IPS-NIHi7 (cell line): ENCODE measurements around the gene KRTAP12-3.
"Not testable (repeated sequence)": the region's sequence is repeated elsewhere in the genome, so short reads cannot be mapped to it uniquely, and the experiment has no call there.

Experiments used
- DNase-seq: peaks from one replicate; pipeline ENCODE4 v3.0.0; 2012; ENCODE audit warnings: mixed read lengths; ENCODE audit errors: extremely low spot score

Gene KRTAP12-3

GRCh38 chr21:44627181-44627822, 30.4 kb upstream of the KRTAP12-3 start:
- not testable (repeated sequence) for DNase-seq

GRCh38 chr21:44627831-44628233, 29.9 kb upstream of the KRTAP12-3 start:
- not testable (repeated sequence) for DNase-seq

DNA sequence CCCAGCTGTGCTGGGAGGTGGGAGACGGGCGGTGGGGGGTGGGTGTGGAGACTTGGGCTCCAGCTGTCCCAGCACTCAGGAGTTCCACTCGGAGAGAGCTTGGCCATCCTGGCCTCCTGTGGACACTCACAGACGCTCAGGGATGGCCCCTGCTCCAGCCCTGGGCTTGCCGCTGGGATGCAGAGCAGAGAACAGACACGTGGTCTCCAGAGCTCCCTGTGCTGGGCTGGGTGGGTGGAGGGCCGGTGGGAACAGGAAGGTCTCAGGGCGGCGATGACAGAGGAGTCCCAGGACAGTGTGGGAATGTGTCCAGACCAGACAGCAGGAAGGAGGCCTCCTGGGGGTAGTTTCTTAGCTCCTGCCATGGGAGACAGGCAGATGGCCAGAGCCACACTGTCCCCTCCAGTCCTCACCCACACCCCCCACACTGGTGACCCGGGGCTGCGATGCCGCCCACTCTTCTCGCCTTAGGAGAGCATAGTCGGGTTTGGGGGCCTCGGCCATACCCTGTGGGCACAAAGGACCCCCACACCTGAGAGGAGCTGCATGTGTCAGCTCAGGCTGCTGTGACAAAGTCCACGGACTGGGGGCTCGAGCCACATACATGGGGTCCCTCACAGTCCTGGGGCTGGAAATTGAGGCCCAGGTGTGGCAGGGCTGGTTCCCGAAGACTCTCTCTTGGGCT, 28.9 kb upstream of the KRTAP12-3 start:
- no peak for DNase-seq

DNA sequence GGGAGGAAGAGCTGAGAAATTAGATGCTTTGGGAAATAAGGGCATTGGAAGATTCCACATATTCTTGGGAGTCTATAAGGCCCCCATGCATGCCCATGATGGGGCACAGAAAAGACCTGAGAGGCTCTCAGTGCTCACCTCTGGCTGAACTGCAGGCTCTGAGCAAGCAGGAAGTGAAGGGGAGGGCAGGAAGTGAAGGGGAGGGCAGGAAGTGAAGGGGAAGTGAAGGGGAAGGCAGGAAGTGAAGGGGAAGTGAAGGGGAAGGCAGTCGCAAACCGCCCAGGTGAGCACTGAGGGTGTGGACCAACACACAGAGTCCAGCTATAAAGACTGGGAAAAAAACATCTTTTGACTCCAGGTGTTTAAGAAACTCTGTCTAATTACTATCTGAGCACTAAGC, 27.3 kb upstream of the KRTAP12-3 start:
- DNase-seq, result no peak

- no peak for DNase-seq
Observed at GRCh38 chr21:44632067-44632466, 25.7 kb upstream of the KRTAP12-3 start.

DNA sequence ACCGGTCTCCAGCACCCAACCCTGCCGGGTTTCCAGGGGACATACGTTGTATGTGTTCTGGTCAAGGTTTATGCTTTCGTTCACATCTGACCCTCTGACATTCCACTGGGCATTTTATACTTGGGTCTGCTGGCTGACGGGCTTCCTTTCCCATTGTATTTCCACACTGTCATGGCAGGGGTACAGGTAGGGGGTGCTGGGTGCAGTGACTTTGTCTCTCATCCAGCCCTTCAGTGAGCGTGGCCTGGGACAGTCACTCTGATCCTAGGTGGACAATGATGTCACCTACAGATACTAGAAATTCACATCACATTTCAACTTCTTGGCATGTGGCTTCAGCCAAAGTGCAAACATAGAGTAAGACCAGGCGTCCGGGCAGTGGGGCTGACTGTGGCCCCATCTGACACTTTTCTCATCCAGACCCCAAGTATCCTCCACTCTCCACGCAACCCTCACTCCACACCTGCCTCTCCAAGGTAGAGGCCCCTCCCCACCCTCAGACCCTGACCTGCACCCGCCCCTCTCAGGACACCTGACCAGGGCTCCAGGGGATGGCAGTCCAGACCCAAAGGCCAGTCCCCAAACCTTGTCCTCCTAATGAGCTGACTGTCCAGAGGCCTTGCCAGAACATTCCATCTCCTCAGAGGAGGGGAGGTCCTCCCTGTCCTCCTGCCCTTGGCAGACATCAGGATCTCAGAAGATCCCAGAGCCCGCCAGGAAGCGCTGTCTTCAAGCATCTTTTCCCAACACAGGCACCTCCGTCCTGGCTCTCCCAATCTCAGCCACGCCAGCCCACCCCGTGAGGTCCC, 21.3 kb upstream of the KRTAP12-3 start:
- DNase-seq, result no peak

DNA sequence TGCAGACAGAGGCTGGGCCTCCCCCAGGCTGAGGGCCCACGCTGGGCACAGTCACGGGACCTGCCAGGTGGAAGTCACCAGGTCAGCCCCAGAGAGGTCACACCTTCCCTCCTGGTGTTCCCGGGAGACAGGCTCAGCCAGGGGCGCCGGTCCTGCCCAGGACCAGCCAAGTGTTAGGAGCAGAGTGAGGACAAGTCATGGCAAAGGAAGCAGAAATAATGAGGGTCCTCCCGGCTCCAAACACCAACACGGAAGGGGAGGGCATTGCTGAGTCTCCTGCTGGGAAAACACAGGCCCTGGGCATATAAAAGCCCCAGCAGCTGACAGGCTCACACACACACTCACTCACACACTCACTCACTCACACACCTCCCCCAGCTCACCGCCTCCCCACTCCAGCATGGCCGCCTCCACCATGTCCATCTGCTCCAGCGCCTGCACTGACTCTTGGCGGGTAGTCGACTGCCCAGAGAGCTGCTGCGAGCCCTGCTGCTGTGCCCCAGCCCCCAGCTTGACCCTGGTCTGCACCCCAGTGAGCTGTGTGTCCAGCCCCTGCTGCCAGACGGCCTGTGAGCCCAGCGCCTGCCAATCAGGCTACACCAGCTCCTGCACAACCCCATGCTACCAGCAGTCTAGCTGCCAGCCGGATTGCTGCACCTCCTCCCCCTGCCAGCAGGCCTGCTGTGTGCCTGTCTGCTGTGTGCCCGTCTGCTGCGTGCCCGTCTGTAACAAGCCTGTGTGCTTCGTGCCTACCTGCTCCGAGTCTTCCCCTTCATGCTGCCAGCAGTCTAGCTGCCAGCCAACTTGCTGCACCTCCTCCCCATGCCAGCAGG, 20.5 kb upstream of the KRTAP12-3 start, which contains the start of gene KRTAP10-10:
Gene KRTAP10-10 (plus strand): TSS at position 339 of the 833 bp plus-strand sequence. CDS start 62 bp downstream, at position 401.
- DNase-seq, result no peak

GRCh38 chr21:44637851-44638348, 19.8 kb upstream of the KRTAP12-3 start:
- not testable (repeated sequence) for DNase-seq

- not testable (repeated sequence) for DNase-seq
Observed at GRCh38 chr21:44638506-44639330, 19.0 kb upstream of the KRTAP12-3 start.

- no peak for DNase-seq
Observed at GRCh38 chr21:44639331-44639655, 18.4 kb upstream of the KRTAP12-3 start.

GRCh38 chr21:44640761-44641160, 17.0 kb upstream of the KRTAP12-3 start:
- DNase-seq, result no peak

DNA sequence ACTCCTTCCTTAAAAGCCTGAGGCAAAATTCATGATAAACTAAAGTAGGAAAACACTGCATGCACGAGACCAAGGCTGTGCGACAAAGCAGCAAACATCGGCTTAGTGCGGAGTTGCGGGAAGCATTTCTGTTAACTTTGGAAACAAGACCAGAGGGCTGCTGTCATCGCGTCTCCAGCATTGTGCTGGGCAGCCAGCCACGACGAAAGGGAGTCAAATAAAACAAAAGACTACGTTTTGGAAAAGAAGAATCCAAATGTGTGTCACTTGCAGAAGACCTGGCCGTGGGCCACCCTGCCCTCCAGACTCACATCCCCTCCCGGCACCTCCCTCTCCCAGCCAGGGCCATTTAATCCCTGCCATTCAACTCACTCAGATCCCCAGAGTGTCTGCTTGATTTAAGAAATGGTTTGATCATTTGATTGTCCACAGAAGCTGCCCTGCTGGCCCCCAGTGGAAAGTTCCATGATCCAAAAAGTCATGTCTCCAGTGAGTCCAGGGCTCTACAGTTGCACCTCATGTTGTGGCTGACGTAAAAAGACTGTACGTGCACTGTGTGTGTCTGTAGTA, 13.9 kb upstream of the KRTAP12-3 start:
- DNase-seq, result no peak

DNA sequence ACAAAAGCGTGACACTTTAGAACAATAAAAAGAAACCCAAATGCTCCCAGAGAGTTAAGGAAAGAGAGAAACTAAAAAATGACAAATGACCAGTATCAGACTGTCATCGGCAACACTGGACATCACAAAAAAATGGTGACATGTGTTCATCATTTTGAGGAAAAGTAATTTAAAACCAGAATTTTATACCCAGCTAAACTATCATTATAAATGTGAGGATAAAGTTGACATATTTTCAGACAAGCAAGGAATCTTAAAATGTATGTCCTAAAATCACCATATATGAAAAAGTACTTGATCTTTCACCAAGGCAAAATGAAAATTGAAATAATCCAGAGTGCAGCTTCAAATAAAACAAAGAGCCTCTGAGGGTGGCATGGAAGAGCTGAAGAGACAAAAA, 12.9 kb upstream of the KRTAP12-3 start:
- DNase-seq, result no peak

GRCh38 chr21:44646366-44647221, 11.1 kb upstream of the KRTAP12-3 start, which contains the start of gene KRTAP10-11:
Gene KRTAP10-11, plus strand, starts transcription at chr21:44646414. Its CDS starts 45 bp downstream, at chr21:44646459.
- DNase-seq, result not testable (repeated sequence)

DNA sequence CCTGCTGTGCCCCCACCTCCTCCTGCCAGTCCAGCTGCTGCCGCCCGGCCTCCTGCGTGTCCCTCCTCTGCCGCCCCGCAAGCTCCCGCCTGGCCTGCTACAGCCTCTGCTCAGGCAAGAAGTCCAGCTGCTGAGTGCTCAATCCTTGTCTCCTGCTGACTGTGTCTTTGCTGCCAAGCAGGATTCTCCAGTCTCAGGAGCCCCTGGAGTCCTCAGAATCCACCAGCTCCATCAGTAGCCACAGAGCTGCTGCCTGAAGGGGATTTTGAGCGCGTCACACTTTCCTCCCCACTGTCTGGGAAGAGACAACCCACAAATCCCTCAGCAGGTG, 10.5 kb upstream of the KRTAP12-3 start:
- DNase-seq, result no peak

- no peak for DNase-seq
Observed at GRCh38 chr21:44648557-44649311, 9.0 kb upstream of the KRTAP12-3 start.

DNA sequence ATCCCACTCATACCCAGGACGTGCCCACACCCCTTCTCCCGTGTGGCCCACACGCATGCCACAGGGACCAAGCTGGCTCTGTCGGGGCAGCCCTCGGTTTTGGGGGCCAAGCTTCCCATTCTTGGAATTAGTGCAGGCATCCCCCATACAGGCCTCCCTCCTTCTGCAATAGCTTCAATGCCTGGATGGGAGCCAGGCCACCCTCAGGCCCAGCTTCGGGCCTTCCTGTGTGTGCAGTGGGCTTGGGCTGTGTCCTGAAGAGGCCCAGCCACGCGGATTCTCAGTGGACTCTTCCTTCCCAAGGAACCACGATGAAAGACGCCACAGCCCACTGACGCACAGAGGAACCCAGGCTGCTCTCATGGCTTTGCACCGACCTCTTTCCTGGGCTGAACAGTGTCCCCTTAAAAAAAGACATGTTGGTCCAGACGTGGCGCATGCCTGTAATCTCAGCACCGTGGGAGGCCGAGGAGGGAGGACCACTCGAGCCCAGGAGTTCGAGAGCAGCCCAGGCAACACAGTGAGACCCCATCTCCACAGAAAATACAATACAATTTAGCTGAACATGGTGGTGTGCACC, 8.1 kb upstream of the KRTAP12-3 start:
- no peak for DNase-seq

DNA sequence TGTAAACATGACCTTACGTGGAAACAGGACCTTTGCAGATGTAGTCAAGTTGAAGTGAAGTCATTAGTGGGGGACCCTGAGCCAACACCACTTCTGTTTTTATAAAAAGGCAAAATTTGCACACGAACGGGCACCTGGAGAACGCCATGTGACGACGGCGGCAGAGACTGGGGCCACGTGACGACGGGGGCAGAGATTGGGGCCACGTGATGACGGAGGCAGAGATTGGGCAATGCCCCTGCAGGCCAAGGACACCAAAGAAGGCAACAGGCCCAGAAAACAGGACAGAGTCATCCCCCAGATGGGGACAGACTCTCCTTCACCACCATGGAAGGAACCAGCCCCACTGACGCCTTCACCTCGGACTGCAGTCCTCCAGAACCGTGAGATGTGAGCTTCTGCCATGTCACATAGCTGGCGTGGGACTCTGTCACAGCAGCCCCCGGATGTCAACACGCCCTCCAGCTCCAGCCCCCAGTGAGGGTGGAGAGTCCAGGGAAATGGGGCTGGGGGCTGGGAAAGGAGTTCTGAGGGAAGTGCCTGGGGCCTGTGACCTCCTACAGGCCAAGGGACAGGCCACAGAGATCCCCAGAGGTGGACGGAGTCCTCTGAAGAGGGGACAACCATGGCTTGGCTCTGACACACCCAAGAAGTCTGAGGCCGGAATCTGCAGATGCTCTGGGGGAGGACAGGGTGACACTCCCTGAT, 7.3 kb upstream of the KRTAP12-3 start:
- DNase-seq, result no peak
